ENCODE measurements around the gene TRIM59.

DNA sequence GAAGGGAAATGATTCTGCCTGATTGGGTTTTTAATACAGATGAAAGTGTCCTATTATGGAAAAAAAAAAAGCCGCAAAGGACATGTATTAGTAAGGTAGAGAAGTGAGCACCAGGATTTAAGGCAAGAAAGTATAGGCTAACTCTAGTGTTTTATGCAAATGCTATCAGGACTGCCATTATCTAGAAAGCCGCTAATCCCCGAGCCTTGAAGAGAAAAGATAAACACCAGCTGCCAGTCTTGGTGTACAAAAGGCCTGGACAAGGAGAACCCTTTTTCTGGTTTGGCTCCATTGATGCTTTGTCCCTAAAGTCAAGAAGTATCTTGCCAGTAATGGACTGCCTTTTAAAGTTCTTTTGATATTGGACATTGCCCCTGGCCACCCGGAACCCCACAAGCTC is 8.6 kb upstream of the TRIM59 start:
- TF ChIP-seq, protein P1, sequence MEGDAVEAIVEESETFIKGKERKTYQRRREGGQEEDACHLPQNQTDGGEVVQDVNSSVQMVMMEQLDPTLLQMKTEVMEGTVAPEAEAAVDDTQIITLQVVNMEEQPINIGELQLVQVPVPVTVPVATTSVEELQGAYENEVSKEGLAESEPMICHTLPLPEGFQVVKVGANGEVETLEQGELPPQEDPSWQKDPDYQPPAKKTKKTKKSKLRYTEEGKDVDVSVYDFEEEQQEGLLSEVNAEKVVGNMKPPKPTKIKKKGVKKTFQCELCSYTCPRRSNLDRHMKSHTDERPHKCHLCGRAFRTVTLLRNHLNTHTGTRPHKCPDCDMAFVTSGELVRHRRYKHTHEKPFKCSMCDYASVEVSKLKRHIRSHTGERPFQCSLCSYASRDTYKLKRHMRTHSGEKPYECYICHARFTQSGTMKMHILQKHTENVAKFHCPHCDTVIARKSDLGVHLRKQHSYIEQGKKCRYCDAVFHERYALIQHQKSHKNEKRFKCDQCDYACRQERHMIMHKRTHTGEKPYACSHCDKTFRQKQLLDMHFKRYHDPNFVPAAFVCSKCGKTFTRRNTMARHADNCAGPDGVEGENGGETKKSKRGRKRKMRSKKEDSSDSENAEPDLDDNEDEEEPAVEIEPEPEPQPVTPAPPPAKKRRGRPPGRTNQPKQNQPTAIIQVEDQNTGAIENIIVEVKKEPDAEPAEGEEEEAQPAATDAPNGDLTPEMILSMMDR (IDR thresholded peaks at IDR 0.05; ENCODE audit: insufficient read depth, low read length) = no peak
- TF ChIP-seq, protein P2, sequence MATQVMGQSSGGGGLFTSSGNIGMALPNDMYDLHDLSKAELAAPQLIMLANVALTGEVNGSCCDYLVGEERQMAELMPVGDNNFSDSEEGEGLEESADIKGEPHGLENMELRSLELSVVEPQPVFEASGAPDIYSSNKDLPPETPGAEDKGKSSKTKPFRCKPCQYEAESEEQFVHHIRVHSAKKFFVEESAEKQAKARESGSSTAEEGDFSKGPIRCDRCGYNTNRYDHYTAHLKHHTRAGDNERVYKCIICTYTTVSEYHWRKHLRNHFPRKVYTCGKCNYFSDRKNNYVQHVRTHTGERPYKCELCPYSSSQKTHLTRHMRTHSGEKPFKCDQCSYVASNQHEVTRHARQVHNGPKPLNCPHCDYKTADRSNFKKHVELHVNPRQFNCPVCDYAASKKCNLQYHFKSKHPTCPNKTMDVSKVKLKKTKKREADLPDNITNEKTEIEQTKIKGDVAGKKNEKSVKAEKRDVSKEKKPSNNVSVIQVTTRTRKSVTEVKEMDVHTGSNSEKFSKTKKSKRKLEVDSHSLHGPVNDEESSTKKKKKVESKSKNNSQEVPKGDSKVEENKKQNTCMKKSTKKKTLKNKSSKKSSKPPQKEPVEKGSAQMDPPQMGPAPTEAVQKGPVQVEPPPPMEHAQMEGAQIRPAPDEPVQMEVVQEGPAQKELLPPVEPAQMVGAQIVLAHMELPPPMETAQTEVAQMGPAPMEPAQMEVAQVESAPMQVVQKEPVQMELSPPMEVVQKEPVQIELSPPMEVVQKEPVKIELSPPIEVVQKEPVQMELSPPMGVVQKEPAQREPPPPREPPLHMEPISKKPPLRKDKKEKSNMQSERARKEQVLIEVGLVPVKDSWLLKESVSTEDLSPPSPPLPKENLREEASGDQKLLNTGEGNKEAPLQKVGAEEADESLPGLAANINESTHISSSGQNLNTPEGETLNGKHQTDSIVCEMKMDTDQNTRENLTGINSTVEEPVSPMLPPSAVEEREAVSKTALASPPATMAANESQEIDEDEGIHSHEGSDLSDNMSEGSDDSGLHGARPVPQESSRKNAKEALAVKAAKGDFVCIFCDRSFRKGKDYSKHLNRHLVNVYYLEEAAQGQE (IDR thresholded peaks at IDR 0.05; ENCODE audit: insufficient replicate concordance, low read depth) = no peak
- TF ChIP-seq SPI1 (IDR thresholded peaks at IDR 0.05; ENCODE audit: borderline replicate concordance, low read depth) (no peak), GABPA (IDR thresholded peaks at IDR 0.05; ENCODE audit: low read depth) (no peak), POLR2AphosphoS5 (IDR thresholded peaks at IDR 0.05; ENCODE audit: low read depth) (no peak)
